HepG2 (cell line): ENCODE data around the gene LRP5. TPM values are rescaled to one million over a fixed set of nuclear protein-coding genes. Genes with fewer than 3 reads are reported as not detected.

Experiments
- ETV6 ChIP-seq: sonication (generic); formaldehyde crosslinking; conservative IDR thresholded peaks from 2 replicates; pipeline ENCODE4 v1.4.0; 2020; ENCODE audit warnings: missing genetic modification reagents
- GLI4 ChIP-seq: sonication (generic); formaldehyde crosslinking; IDR thresholded peaks from 2 replicates; pipeline ENCODE4 v1.5.1; 2020; ENCODE audit warnings: missing genetic modification reagents, mild to moderate bottlenecking, moderate library complexity, borderline replicate concordance
- IKZF4 ChIP-seq: sonication (generic); formaldehyde crosslinking; IDR thresholded peaks from 2 replicates; pipeline ENCODE4 v1.5.1; 2020; ENCODE audit warnings: borderline replicate concordance, mild to moderate bottlenecking, low read depth, missing genetic modification reagents; ENCODE audit errors: not compliant biosample characterization
- MIXL1 ChIP-seq: IDR thresholded peaks from 2 replicates; pipeline ENCODE4 v1.6.1; 2016
- RARA ChIP-seq: IDR thresholded peaks from 2 replicates; pipeline ENCODE4 v1.6.1; 2016; ENCODE audit warnings: missing genetic modification reagents, missing compliant biosample characterization
- YEATS2 ChIP-seq: sonication (generic); formaldehyde crosslinking; IDR thresholded peaks from 2 replicates; pipeline ENCODE4 v1.4.0; 2020; ENCODE audit warnings: missing genetic modification reagents, borderline replicate concordance
- ZEB1 ChIP-seq: IDR thresholded peaks from 2 replicates; pipeline ENCODE4 v1.6.1; 2012; ENCODE audit warnings: mild to moderate bottlenecking, low read depth, inconsistent platforms; ENCODE audit not compliant: insufficient replicate concordance
- ZFAT ChIP-seq: sonication (generic); formaldehyde crosslinking; conservative IDR thresholded peaks from 2 replicates; pipeline ENCODE4 v1.8.1; 2023; ENCODE audit warnings: missing genetic modification reagents, inconsistent platforms
- ZNF792 ChIP-seq: IDR thresholded peaks from 2 replicates; pipeline ENCODE4 v1.6.1; 2016
- polyA plus RNA-seq, 8 experiments: library from polyadenylated mRNA; depleted of rRNA in 3 of 8; stranded (reverse) in 7 of 8; unstranded in 1 of 8; fragments of >200 nt; fragmentation: Illumina TruSeq in 4 of 8; extraction: Trizol in 4 of 8; gene quantifications; 2 replicates each; pipeline versions ENCODE4 v1.2.1 to v1.2.3, GENCODE V29; 2011 to 2016; ENCODE audit warnings: low read depth in 4 of 8, missing spikeins in 1 of 8, mixed read lengths in 1 of 8; ENCODE audit not compliant: insufficient read depth in 1 of 8
- total RNA-seq, 5 experiments: library from RNA; depleted of rRNA; stranded (reverse); fragments of >200 nt; fragmentation: Illumina TruSeq; extraction: Trizol; gene quantifications; 2 replicates each; pipeline ENCODE4 v1.2.3, GENCODE V29; 2016; ENCODE audit warnings: low read depth in 1 of 5
- TF ChIP-seq, protein P1 (sequence below): sonication (generic); formaldehyde crosslinking; IDR thresholded peaks from 2 replicates; pipeline ENCODE4 v1.8.0; 2022; ENCODE audit warnings: low read depth, missing genetic modification reagents
- TF ChIP-seq, protein P2 (sequence below): sonication (generic); formaldehyde crosslinking; conservative IDR thresholded peaks from 2 replicates; pipeline ENCODE4 v1.4.0; 2020; ENCODE audit warnings: missing genetic modification reagents
- TF ChIP-seq, protein P3 (sequence below): IDR thresholded peaks from 2 replicates; pipeline ENCODE4 v1.6.1; 2016; ENCODE audit warnings: missing genetic modification reagents, missing compliant biosample characterization
- TF ChIP-seq, protein P4 (sequence below): sonication (generic); formaldehyde crosslinking; IDR thresholded peaks from 2 replicates; pipeline ENCODE4 v1.4.0; 2020; ENCODE audit warnings: missing genetic modification reagents
- TF ChIP-seq, protein P5 (sequence below): sonication (generic); formaldehyde crosslinking; conservative IDR thresholded peaks from 2 replicates; pipeline ENCODE4 v1.4.0; 2020; ENCODE audit warnings: mild to moderate bottlenecking, missing genetic modification reagents, moderate library complexity

LRP5 gene
- total and polyA plus RNA-seq, 2 of the 13 experiments (the other 11 are each of a cell fraction or from before 2014, with no cell fraction given) = 40.4 to 64.0 TPM

DNA sequence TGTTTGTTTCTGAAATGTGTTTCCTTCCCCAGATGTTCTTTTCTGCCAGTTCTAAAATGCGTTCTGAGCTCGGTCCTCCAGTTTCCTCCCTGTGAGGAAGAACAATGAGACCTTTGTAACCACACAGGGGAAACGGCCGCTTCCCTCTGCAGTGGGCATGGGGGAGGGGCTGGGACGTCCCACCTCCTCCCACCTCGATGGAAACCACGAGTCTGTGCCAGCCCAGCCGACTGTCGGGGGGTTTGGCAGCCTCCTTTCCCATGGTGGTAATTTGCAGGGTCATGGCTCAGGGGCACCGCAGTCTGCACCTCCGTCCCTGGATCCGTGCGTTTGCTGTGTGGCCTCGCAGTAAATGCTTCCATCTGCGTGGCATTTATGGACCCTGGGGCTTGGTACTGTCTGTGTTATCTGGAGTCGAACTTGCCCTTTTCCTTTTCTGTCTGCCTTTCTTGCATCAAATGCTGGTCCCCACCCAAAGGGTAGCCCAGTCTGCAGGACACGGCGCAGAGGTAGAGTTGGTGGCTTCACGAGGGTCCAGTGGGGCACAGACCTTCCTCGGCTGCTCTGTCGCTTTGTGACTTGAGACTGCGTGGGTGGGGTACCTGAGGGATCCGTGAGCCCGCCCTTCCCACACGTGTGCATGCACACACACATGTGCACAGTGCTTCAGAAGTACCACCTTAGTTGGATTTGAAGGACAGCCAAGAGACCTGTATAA is 16.1 kb downstream of the LRP5 start (continued):
- TF ChIP-seq, protein P1, sequence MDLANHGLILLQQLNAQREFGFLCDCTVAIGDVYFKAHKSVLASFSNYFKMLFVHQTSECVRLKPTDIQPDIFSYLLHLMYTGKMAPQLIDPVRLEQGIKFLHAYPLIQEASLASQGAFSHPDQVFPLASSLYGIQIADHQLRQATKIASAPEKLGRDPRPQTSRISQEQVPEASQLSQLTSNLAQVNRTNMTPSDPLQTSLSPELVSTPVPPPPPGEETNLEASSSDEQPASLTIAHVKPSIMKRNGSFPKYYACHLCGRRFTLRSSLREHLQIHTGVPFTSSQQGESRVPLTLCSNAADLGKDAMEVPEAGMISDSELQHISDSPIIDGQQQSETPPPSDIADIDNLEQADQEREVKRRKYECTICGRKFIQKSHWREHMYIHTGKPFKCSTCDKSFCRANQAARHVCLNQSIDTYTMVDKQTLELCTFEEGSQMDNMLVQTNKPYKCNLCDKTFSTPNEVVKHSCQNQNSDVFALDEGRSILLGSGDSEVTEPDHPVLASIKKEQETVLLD (CRISPR knock-in tag) = no peak
- TF ChIP-seq, protein P2, sequence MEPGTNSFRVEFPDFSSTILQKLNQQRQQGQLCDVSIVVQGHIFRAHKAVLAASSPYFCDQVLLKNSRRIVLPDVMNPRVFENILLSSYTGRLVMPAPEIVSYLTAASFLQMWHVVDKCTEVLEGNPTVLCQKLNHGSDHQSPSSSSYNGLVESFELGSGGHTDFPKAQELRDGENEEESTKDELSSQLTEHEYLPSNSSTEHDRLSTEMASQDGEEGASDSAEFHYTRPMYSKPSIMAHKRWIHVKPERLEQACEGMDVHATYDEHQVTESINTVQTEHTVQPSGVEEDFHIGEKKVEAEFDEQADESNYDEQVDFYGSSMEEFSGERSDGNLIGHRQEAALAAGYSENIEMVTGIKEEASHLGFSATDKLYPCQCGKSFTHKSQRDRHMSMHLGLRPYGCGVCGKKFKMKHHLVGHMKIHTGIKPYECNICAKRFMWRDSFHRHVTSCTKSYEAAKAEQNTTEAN (CRISPR knock-in tag) = peak; percentile 74; the same call in 1 of the 2 replicates
- no peak for TF ChIP-seq ZFAT (CRISPR knock-in tag)
- TF ChIP-seq, protein P3, sequence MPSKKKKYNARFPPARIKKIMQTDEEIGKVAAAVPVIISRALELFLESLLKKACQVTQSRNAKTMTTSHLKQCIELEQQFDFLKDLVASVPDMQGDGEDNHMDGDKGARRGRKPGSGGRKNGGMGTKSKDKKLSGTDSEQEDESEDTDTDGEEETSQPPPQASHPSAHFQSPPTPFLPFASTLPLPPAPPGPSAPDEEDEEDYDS (CRISPR knock-in tag) = peak; percentile 24; the same call in 1 of the 2 replicates
- TF ChIP-seq, protein P4, sequence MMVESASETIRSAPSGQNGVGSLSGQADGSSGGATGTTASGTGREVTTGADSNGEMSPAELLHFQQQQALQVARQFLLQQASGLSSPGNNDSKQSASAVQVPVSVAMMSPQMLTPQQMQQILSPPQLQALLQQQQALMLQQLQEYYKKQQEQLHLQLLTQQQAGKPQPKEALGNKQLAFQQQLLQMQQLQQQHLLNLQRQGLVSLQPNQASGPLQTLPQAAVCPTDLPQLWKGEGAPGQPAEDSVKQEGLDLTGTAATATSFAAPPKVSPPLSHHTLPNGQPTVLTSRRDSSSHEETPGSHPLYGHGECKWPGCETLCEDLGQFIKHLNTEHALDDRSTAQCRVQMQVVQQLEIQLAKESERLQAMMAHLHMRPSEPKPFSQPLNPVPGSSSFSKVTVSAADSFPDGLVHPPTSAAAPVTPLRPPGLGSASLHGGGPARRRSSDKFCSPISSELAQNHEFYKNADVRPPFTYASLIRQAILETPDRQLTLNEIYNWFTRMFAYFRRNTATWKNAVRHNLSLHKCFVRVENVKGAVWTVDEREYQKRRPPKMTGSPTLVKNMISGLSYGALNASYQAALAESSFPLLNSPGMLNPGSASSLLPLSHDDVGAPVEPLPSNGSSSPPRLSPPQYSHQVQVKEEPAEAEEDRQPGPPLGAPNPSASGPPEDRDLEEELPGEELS (CRISPR knock-in tag) = peak; percentile 65
- TF ChIP-seq MIXL1 (CRISPR knock-in tag) = peak; percentile 43; the same call in 1 of the 2 replicates
- TF ChIP-seq, protein P5, sequence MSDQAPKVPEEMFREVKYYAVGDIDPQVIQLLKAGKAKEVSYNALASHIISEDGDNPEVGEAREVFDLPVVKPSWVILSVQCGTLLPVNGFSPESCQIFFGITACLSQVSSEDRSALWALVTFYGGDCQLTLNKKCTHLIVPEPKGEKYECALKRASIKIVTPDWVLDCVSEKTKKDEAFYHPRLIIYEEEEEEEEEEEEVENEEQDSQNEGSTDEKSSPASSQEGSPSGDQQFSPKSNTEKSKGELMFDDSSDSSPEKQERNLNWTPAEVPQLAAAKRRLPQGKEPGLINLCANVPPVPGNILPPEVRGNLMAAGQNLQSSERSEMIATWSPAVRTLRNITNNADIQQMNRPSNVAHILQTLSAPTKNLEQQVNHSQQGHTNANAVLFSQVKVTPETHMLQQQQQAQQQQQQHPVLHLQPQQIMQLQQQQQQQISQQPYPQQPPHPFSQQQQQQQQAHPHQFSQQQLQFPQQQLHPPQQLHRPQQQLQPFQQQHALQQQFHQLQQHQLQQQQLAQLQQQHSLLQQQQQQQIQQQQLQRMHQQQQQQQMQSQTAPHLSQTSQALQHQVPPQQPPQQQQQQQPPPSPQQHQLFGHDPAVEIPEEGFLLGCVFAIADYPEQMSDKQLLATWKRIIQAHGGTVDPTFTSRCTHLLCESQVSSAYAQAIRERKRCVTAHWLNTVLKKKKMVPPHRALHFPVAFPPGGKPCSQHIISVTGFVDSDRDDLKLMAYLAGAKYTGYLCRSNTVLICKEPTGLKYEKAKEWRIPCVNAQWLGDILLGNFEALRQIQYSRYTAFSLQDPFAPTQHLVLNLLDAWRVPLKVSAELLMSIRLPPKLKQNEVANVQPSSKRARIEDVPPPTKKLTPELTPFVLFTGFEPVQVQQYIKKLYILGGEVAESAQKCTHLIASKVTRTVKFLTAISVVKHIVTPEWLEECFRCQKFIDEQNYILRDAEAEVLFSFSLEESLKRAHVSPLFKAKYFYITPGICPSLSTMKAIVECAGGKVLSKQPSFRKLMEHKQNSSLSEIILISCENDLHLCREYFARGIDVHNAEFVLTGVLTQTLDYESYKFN = peak; percentile 81
- no peak for TF ChIP-seq IKZF4 (CRISPR knock-in tag)
- TF ChIP-seq GLI4 (CRISPR knock-in tag) = no peak
- TF ChIP-seq YEATS2 (CRISPR knock-in tag) = 0 out of 2 replicates have a peak, but pooled peaks have one; percentile 15
- peak; percentile 77; the same call in 1 of the 2 replicates for TF ChIP-seq ETV6 (CRISPR knock-in tag)
- TF ChIP-seq RARA = peak; percentile 55
- TF ChIP-seq ZNF792 (CRISPR knock-in tag) = peak; percentile 74; the same call in 1 of the 2 replicates
- TF ChIP-seq ZEB1 = no peak
